ENCODE measurements around the gene S100A13. TPM values are rescaled to one million over a fixed set of nuclear protein-coding genes. Genes with fewer than 3 reads are reported as not detected.

Gene S100A13
- total RNA-seq, 1 donor from 2014 or later = 16.2 TPM

GRCh38 chr1:153649863-153650235 lies 22.5 kb upstream of the S100A13 start:
- TF ChIP-seq CTCF (IDR thresholded peaks at IDR 0.05) = no peak
- no peak for ATAC-seq (ENCODE audit: low read depth)
- Mint-ChIP-seq H3K4me1 (peaks cover 6% of the 10 kb centered on the region), H3K27me3 (no peaks in the 10 kb centered on the region), H3K4me3 (no peak overlapping the region), H3K9me3 (no peaks in the 10 kb centered on the region), H3K27ac (peak overlapping the region; percentile 16), H3K36me3 (ENCODE audit: low read depth) (peaks cover 28% of the 10 kb centered on the region)
- no peak for DNase-seq
- POLR2A ChIA-PET = interaction anchor here (0.6 kb wide), 1 partner anchor 55 kb away, joined by 5 read pairs; no protein-coding TSS in a partner anchor
- intact Hi-C loops (cut with micrococcal nuclease) = no loop called here
- CTCF ChIA-PET = interaction anchor here (0.9 kb wide), 1 partner anchor 139 kb away, joined by 3 read pairs; no protein-coding TSS in a partner anchor

DNA sequence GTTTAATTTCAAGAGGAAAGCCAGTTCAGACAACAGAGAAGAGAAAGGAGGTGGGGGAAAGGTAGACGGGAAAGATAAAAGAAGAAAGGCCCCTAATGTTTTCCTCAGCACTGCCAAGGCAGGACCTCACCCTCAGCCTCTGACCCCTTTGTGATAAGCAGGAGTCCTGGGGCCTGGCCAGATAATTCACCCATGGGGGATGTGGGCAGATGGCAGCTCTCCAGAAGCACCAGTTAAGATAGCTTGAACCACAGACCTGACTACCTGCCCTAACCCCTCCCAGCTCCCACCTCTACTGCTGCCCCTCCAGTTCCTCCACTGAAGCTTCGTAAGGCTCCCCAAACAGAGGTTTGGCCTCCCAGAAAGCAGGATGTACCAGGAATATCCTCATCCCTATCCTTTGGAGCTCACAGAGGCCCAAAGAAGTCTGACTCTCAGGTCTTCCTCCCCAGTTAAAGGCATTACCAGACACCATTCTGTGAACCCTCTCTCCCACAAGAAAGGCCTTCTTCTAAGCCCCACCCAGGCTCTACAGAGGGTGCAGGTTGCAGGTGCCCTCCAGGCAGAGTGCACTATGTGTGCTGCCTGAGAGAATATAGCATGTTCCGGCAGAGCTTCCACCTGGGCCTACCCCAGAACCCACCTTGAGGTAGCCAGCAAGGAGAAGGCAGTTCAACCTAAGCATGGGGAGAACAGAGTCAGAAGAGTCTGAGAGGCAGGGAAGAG lies 22.0 kb upstream of the S100A13 start:
- ChIA-PET CTCF (interaction anchor here (0.6 to 1.3 kb wide), 3 partner anchors 81 to 1701 kb away, joined by 3 read pairs; no protein-coding TSS in a partner anchor), POLR2A (interaction anchor here (0.6 kb wide), 1 partner anchor 54 kb away, joined by 5 read pairs; no protein-coding TSS in a partner anchor)
- no peaks in the 10 kb centered on the region for H3K9me3 Mint-ChIP-seq
- peaks cover 34% of the 10 kb centered on the region for H3K36me3 Mint-ChIP-seq (ENCODE audit: low read depth)
- intact Hi-C loops (cut with micrococcal nuclease) = no loop called here
- no peak for ATAC-seq (ENCODE audit: low read depth)
- H3K4me1 Mint-ChIP-seq = peaks cover 8% of the 10 kb centered on the region
- H3K27me3 Mint-ChIP-seq = no peaks in the 10 kb centered on the region
- H3K4me3 Mint-ChIP-seq = no peak overlapping the region
- no peak for TF ChIP-seq CTCF (IDR thresholded peaks at IDR 0.05)
- no peak for DNase-seq
- H3K27ac Mint-ChIP-seq = no peak overlapping the region

GRCh38 chr1:153648000-153648643 lies 20.8 kb upstream of the S100A13 start:
- DNase-seq (no peak), ATAC-seq (ENCODE audit: low read depth) (no peak)
- TF ChIP-seq CTCF (IDR thresholded peaks at IDR 0.05) = no peak
- intact Hi-C loops (cut with micrococcal nuclease) = no loop called here
- H3K4me3 Mint-ChIP-seq = no peak overlapping the region
- H3K27ac Mint-ChIP-seq = peak overlapping the region; percentile 30
- ChIA-PET POLR2A (interaction anchor here (0.6 to 2.1 kb wide), 5 partner anchors 11 to 94 kb away, joined by 3 to 14 read pairs (median 5); partner anchors contain the start of genes CHTOP and SNAPIN), CTCF (interaction anchor here (0.6 to 1.3 kb wide), 2 partner anchors 80 to 1700 kb away, joined by 3 read pairs; no protein-coding TSS in a partner anchor)
- H3K4me1 Mint-ChIP-seq = peaks cover 12% of the 10 kb centered on the region
- H3K36me3 Mint-ChIP-seq (ENCODE audit: low read depth) = peaks cover 45% of the 10 kb centered on the region
- no peaks in the 10 kb centered on the region for H3K27me3 Mint-ChIP-seq
- H3K9me3 Mint-ChIP-seq = no peaks in the 10 kb centered on the region

DNA sequence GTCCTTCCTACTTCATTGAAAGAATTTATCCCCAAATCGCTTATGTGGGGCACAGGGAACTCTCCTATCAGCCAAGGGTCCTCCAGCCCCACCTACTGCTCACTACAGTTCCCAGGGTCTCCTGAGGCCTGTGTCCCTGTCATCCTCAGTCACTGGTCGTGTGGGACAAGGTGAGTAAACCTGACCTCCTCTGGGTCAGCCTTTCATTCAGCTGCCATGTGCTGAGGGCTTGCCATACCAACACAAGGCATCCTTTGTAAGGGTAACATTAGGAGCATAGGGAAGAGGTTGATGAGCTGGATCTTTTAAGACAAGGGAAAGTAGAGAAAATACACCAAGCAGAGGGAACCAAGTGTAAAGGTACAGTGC lies 20.0 kb upstream of the S100A13 start:
- H3K36me3 Mint-ChIP-seq (ENCODE audit: low read depth) = peaks cover 52% of the 10 kb centered on the region
- peaks cover 12% of the 10 kb centered on the region for H3K4me1 Mint-ChIP-seq
- TF ChIP-seq CTCF (IDR thresholded peaks at IDR 0.05) = no peak
- H3K27ac Mint-ChIP-seq = peak overlapping the region; percentile 71
- H3K9me3 Mint-ChIP-seq = no peaks in the 10 kb centered on the region
- H3K4me3 Mint-ChIP-seq = no peak overlapping the region
- intact Hi-C loops (cut with micrococcal nuclease) = no loop called here
- CTCF ChIA-PET = no interaction called here
- POLR2A ChIA-PET = interaction anchor here (0.6 to 2.1 kb wide), 4 partner anchors 12 to 75 kb away, joined by 3 to 14 read pairs (median 4); partner anchors contain the start of genes CHTOP and SNAPIN
- no peak for ATAC-seq (ENCODE audit: low read depth)
- H3K27me3 Mint-ChIP-seq = no peaks in the 10 kb centered on the region
- DNase-seq = no peak
